ENCODE data around the gene NAALAD2. TPM values are rescaled to one million over a fixed set of nuclear protein-coding genes. Genes with fewer than 3 reads are reported as not detected.
"Not testable (repeated sequence)": the region's sequence is repeated elsewhere in the genome, so short reads cannot be mapped to it uniquely, and the experiment has no call there.

NAALAD2 gene
- polyA plus RNA-seq (2013, experiment 1 of 2), result 21.0 TPM
- 22.1 TPM for polyA plus RNA-seq (2013, experiment 2 of 2)

DNA sequence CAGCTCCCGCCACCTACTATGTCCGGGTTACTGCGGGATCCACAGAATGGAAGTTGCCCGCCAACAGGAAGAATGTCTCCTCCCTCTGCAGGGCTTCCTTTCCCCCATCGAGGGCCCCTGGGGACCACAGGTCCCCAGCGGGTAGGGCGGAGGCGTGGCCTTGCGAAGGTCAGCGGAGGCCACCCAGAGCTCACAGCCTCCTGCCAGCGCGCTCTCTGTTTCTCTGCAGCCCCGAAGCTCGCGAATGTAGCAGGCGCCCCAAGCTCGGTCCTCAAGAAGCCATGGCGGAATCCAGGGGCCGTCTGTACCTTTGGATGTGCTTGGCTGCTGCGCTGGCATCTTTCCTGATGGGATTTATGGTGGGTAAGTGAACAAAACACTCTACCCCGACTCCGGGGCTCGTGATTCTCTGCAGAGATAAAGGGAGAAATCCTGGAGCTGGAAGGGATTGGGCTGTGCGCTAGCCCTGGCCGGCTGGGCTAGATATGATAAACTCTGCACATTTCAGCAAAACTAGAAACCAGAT, at the start of gene NAALAD2:
TSS of gene NAALAD2 (plus strand) at position 186 of the 526 bp plus-strand sequence. CDS start at position 282, 96 bp downstream.
- Histone ChIP-seq H3K14ac (ENCODE audit: low read length) (no peak within 1 kb of the TSS), H3K79me1 (ENCODE audit: low read depth, low read length) (no peaks in the 10 kb centered on the region), H2AK5ac (ENCODE audit: low read depth, low read length) (no peak within 1 kb of the TSS), H3K4me3 (ENCODE audit: low read length in 2 of 2) (peak within 1 kb of the TSS; percentile 54 to 93), H2AFZ (ENCODE audit: low read length) (peak within 1 kb of the TSS; percentile 94), H3K4ac (ENCODE audit: low read length) (no peak within 1 kb of the TSS), H3K4me2 (ENCODE audit: insufficient read depth, low read length, poor library complexity, severe bottlenecking) (peak within 1 kb of the TSS; percentile 66), H4K8ac (ENCODE audit: low read depth, low read length) (no peak within 1 kb of the TSS), H2BK120ac (ENCODE audit: low read depth, low read length) (no peak within 1 kb of the TSS), H4K91ac (ENCODE audit: low read depth, low read length, poor library complexity) (no peak within 1 kb of the TSS), H2BK12ac (ENCODE audit: low read length) (no peak within 1 kb of the TSS), H2BK5ac (ENCODE audit: low read length) (peak within 1 kb of the TSS; percentile 47), H3K36me3 (replicated peaks in 1 of 2; ENCODE audit: control insufficient read depth in 2 of 2, insufficient read depth in 2 of 2, low read length in 2 of 2) (no peaks in the 10 kb centered on the region), H3K23ac (ENCODE audit: low read depth, low read length, poor library complexity) (no peak within 1 kb of the TSS), H2BK15ac (ENCODE audit: low read length) (no peak within 1 kb of the TSS), H3K27me3 (ENCODE audit: control insufficient read depth in 3 of 3, insufficient read depth in 3 of 3, low read depth in 1 of 3, low read length in 3 of 3) (peaks cover 0 to 6% (median 0%) of the 10 kb centered on the region in 3 experiments), H3K9ac (ENCODE audit: low read depth, low read length, poor library complexity) (no peak within 1 kb of the TSS), H3K9me3 (replicated peaks in 1 of 2; ENCODE audit: control insufficient read depth in 2 of 2, insufficient read depth in 1 of 2, low read depth in 1 of 2, low read length in 2 of 2) (no peaks in the 10 kb centered on the region), H3K4me1 (ENCODE audit: control insufficient read depth in 2 of 2, insufficient read depth in 1 of 2, low read depth in 1 of 2, low read length in 2 of 2) (peaks cover 3 to 6% of the 10 kb centered on the region in 2 donors), H3K18ac (ENCODE audit: low read length) (peak within 1 kb of the TSS; percentile 94), H3K27ac (replicated peaks; ENCODE audit: low read length) (peak within 1 kb of the TSS; percentile 87)
- DNase-seq (ENCODE audit: low spot score), result peak; percentile 70
- no CpG with 5 or more reads among the region's 25 CpGs for WGBS, 2 donors (ENCODE audit: extremely low coverage in 2 of 2, insufficient read length in 2 of 2, insufficient replicate concordance in 1 of 2)

GRCh38 chr11:90085650-90086049, 48.8 kb upstream of the NAALAD2 start, which contains the start of gene UBTFL1:
UBTFL1 (plus strand) TSS chr11:90085950; CDS start chr11:90085950, 0 bp downstream.
- H3K4me1 ChIP-seq (ENCODE audit: control insufficient read depth in 2 of 2, insufficient read depth in 1 of 2, low read depth in 1 of 2, low read length in 2 of 2); H3K4me2 ChIP-seq (ENCODE audit: insufficient read depth, low read length, poor library complexity, severe bottlenecking); H3K27ac ChIP-seq (replicated peaks; ENCODE audit: low read length); H2AK5ac ChIP-seq (ENCODE audit: low read depth, low read length); H3K23ac ChIP-seq (ENCODE audit: low read depth, low read length, poor library complexity); H3K9ac ChIP-seq (ENCODE audit: low read depth, low read length, poor library complexity); H2BK12ac ChIP-seq (ENCODE audit: low read length); H3K18ac ChIP-seq (ENCODE audit: low read length); H3K4ac ChIP-seq (ENCODE audit: low read length); H4K8ac ChIP-seq (ENCODE audit: low read depth, low read length); H2BK120ac ChIP-seq (ENCODE audit: low read depth, low read length); H3K9me3 ChIP-seq (replicated peaks in 1 of 2; ENCODE audit: control insufficient read depth in 2 of 2, insufficient read depth in 1 of 2, low read depth in 1 of 2, low read length in 2 of 2); H3K79me1 ChIP-seq (ENCODE audit: low read depth, low read length); H4K91ac ChIP-seq (ENCODE audit: low read depth, low read length, poor library complexity); H2BK5ac ChIP-seq (ENCODE audit: low read length); H3K4me3 ChIP-seq (ENCODE audit: low read length in 2 of 2); H2AFZ ChIP-seq (ENCODE audit: low read length); H3K36me3 ChIP-seq (replicated peaks in 1 of 2; ENCODE audit: control insufficient read depth in 2 of 2, insufficient read depth in 2 of 2, low read length in 2 of 2); H3K14ac ChIP-seq (ENCODE audit: low read length); H2BK15ac ChIP-seq (ENCODE audit: low read length); DNase-seq (ENCODE audit: low spot score); H3K27me3 ChIP-seq (ENCODE audit: control insufficient read depth in 3 of 3, insufficient read depth in 3 of 3, low read depth in 1 of 3, low read length in 3 of 3): not testable (repeated sequence)
- no CpG with 5 or more reads among the region's 3 CpGs for WGBS, 2 donors (ENCODE audit: extremely low coverage in 2 of 2, insufficient read length in 2 of 2, insufficient replicate concordance in 1 of 2)

GRCh38 chr11:90088731-90089130, 45.7 kb upstream of the NAALAD2 start:
- not testable (repeated sequence) for H4K8ac ChIP-seq (ENCODE audit: low read depth, low read length); H3K23ac ChIP-seq (ENCODE audit: low read depth, low read length, poor library complexity)

GRCh38 chr11:90095230-90095924, 39.1 kb upstream of the NAALAD2 start:
- H2BK5ac ChIP-seq (ENCODE audit: low read length); H3K18ac ChIP-seq (ENCODE audit: low read length); H3K14ac ChIP-seq (ENCODE audit: low read length); H4K91ac ChIP-seq (ENCODE audit: low read depth, low read length, poor library complexity); H2BK120ac ChIP-seq (ENCODE audit: low read depth, low read length); H2BK15ac ChIP-seq (ENCODE audit: low read length); H3K4me2 ChIP-seq (ENCODE audit: insufficient read depth, low read length, poor library complexity, severe bottlenecking); H3K9ac ChIP-seq (ENCODE audit: low read depth, low read length, poor library complexity); H3K4me3 ChIP-seq (ENCODE audit: low read length in 2 of 2); H3K36me3 ChIP-seq (replicated peaks in 1 of 2; ENCODE audit: control insufficient read depth in 2 of 2, insufficient read depth in 2 of 2, low read length in 2 of 2); H3K27me3 ChIP-seq (ENCODE audit: control insufficient read depth in 3 of 3, insufficient read depth in 3 of 3, low read depth in 1 of 3, low read length in 3 of 3); H2AFZ ChIP-seq (ENCODE audit: low read length); H3K79me1 ChIP-seq (ENCODE audit: low read depth, low read length); H2AK5ac ChIP-seq (ENCODE audit: low read depth, low read length); H2BK12ac ChIP-seq (ENCODE audit: low read length); H3K4ac ChIP-seq (ENCODE audit: low read length); H3K27ac ChIP-seq (replicated peaks; ENCODE audit: low read length); H3K4me1 ChIP-seq (ENCODE audit: control insufficient read depth in 2 of 2, insufficient read depth in 1 of 2, low read depth in 1 of 2, low read length in 2 of 2); H3K23ac ChIP-seq (ENCODE audit: low read depth, low read length, poor library complexity); DNase-seq (ENCODE audit: low spot score); H4K8ac ChIP-seq (ENCODE audit: low read depth, low read length); H3K9me3 ChIP-seq (replicated peaks in 1 of 2; ENCODE audit: control insufficient read depth in 2 of 2, insufficient read depth in 1 of 2, low read depth in 1 of 2, low read length in 2 of 2): not testable (repeated sequence)
- no CpG with 5 or more reads among the region's 28 CpGs for WGBS, 2 donors (ENCODE audit: extremely low coverage in 2 of 2, insufficient read length in 2 of 2, insufficient replicate concordance in 1 of 2)

More at GRCh38 chr11:90088731-90089130, 45.7 kb upstream of the NAALAD2 start:
- H2BK15ac ChIP-seq (ENCODE audit: low read length); H3K9ac ChIP-seq (ENCODE audit: low read depth, low read length, poor library complexity); H3K4ac ChIP-seq (ENCODE audit: low read length); H3K18ac ChIP-seq (ENCODE audit: low read length); H2BK12ac ChIP-seq (ENCODE audit: low read length); H3K36me3 ChIP-seq (replicated peaks in 1 of 2; ENCODE audit: control insufficient read depth in 2 of 2, insufficient read depth in 2 of 2, low read length in 2 of 2); H3K4me2 ChIP-seq (ENCODE audit: insufficient read depth, low read length, poor library complexity, severe bottlenecking); H2BK5ac ChIP-seq (ENCODE audit: low read length); H4K91ac ChIP-seq (ENCODE audit: low read depth, low read length, poor library complexity); H3K27ac ChIP-seq (replicated peaks; ENCODE audit: low read length); DNase-seq (ENCODE audit: low spot score); H3K9me3 ChIP-seq (replicated peaks in 1 of 2; ENCODE audit: control insufficient read depth in 2 of 2, insufficient read depth in 1 of 2, low read depth in 1 of 2, low read length in 2 of 2); H3K27me3 ChIP-seq (ENCODE audit: control insufficient read depth in 3 of 3, insufficient read depth in 3 of 3, low read depth in 1 of 3, low read length in 3 of 3); H3K14ac ChIP-seq (ENCODE audit: low read length); H2BK120ac ChIP-seq (ENCODE audit: low read depth, low read length); H3K4me1 ChIP-seq (ENCODE audit: control insufficient read depth in 2 of 2, insufficient read depth in 1 of 2, low read depth in 1 of 2, low read length in 2 of 2); H3K79me1 ChIP-seq (ENCODE audit: low read depth, low read length); H2AK5ac ChIP-seq (ENCODE audit: low read depth, low read length); H3K4me3 ChIP-seq (ENCODE audit: low read length in 2 of 2); H2AFZ ChIP-seq (ENCODE audit: low read length): not testable (repeated sequence)
- WGBS, 2 donors (ENCODE audit: extremely low coverage in 2 of 2, insufficient read length in 2 of 2, insufficient replicate concordance in 1 of 2), result no CpG with 5 or more reads among the region's 2 CpGs
